ENCODE data around the gene CPXM2.

DNA sequence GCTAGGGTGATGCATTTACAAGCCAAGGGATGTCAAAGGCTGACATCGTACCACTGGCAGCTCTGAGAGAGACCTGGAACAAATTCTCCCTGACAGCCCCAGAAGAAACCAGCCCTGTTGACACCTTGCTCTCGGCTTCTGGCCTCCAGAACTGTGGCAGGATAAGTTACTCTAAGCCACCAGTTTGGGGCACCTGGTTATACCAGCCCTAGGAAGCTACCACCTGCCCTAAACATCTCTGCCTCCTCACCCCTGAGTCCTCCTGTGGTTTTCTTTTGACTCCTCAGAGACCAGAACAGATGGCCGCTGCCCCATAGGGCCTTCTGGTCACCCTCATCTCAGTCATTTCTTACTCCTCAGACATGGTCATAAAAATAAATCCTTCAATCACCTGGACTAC lies 107.4 kb downstream of the CPXM2 start:
- TF ChIP-seq, protein P1, sequence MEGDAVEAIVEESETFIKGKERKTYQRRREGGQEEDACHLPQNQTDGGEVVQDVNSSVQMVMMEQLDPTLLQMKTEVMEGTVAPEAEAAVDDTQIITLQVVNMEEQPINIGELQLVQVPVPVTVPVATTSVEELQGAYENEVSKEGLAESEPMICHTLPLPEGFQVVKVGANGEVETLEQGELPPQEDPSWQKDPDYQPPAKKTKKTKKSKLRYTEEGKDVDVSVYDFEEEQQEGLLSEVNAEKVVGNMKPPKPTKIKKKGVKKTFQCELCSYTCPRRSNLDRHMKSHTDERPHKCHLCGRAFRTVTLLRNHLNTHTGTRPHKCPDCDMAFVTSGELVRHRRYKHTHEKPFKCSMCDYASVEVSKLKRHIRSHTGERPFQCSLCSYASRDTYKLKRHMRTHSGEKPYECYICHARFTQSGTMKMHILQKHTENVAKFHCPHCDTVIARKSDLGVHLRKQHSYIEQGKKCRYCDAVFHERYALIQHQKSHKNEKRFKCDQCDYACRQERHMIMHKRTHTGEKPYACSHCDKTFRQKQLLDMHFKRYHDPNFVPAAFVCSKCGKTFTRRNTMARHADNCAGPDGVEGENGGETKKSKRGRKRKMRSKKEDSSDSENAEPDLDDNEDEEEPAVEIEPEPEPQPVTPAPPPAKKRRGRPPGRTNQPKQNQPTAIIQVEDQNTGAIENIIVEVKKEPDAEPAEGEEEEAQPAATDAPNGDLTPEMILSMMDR (IDR thresholded peaks at IDR 0.05; ENCODE audit: insufficient read depth, low read length, poor library complexity, severe bottlenecking), result no peak
- no peak for TF ChIP-seq EZH2phosphoT487 (conservative IDR thresholded peaks at IDR 0.05; ENCODE audit: low read length)

All from SU-DHL-6 (cell line).